GM18951 (cell line): ENCODE data around the gene PRKCE.

Experiments
- POLR2A ChIP-seq: IDR thresholded peaks from 4 replicates; pipeline ENCODE4 v1.6.1; 2011; ENCODE audit warnings: mild to moderate bottlenecking; ENCODE audit not compliant: insufficient read length, insufficient read depth; ENCODE audit errors: extremely low read depth
- in situ Hi-C: fragments of 300-500 bp; cut with MboI; formaldehyde crosslinking; loops from one replicate; pipeline ENCODE4 v1.12.0; 2022; ENCODE audit warnings: low sequenced_read_pairs, mixed read lengths, inconsistent platforms; ENCODE audit not compliant: unreplicated experiment

PRKCE gene

DNA sequence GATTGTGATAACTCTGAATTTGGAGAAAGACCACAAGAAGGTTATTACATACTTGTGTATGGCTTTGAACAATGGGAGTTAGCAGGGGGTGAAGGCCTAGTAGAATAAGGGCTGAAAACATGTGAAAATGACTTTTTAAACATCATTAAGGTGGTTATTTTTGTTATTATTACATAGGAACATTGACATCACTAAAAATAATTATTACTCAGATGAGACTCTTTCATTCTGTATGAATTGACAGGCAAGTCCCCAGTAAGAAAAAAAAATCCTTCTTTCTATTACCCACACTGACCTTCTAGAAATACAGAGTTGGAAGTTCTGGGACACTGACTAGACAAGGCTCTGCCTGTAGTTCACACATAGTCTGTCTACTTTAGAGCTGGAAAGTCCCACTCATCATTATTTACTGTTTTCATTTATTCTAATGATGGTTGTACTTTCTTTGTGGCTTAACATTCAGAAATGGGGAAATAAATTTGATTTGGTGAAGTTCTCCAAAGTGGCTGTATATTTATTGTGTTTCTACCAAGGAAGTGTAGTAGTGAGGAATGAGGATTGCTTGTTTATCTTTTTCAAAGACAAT lies 426.1 kb downstream of the PRKCE start:
- in situ Hi-C loops, result no loop called here
- TF ChIP-seq POLR2A, result no peak

DNA sequence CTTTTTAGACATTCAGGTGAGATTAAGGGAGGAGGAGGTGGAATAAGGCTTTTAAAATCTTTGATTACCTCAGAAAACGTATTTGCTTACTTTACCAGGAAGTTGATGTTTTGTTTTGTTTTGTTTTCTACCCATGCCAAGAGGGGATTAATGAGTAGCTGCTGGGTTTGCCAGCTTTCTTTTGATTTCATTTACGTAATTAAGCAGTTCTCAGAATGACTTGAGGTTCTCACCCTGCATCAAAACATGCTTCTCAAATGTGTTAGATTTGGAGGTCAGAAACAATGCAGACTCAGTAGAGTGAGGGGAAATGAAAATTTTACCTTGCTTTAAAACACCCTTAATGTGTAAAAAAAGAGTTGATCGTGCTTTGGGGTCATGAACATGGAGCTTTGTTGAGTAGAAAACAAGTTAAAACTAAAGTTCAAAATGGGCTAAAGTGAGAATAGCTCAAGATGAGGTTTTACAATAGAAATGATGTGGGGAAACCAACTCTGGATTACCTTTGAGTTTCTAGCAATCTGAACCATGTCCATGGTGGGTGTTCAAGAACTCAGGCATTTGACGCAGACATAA lies 428.6 kb downstream of the PRKCE start:
- in situ Hi-C loops, result no loop called here
- no peak for TF ChIP-seq POLR2A

DNA sequence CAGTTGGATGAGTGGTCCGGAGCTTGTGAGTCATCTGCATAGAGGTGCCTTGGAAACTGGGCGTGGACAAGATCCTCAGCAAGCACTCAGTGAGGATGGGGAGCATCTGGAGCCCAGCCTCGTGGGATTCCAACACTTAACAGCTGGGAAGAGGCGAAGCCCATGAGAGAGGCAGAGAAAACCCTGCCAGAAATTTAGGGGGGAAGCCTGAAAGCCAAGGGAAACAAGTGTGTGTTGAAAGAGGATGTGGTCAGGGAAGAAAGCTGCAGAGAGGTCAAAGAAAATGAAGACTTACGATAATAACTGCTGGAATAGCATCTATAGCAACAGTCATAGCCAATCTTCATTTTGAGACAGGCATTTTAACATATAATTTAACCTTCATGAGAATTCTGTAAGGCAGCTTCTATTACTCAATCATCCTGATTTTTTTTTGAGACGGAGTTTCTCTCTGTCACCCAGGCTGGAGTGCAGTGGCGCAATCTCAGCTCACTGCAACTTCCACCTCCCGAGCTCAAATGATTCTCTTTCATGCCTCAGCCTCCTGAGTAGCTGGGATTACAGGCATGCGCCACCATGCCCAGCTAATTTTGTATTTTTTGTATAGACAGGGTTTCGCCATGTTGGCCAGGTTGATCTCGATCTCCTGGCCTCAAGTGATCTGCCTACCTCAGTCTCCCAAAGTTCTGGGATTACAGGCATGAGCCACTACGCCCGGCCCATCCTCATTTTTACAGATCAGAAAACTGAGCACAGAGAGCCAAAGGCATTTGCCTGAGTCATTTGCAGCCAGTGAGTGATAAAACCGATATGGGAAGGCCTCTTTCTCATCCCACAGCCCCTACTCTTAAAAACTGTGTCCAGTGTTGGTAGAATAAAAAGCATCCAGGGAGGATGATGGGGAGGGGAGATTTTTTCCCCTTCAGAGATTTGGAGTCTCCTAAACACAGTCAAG lies 431.3 kb downstream of the PRKCE start:
- in situ Hi-C loops, result no loop called here
- TF ChIP-seq POLR2A, result no peak

DNA sequence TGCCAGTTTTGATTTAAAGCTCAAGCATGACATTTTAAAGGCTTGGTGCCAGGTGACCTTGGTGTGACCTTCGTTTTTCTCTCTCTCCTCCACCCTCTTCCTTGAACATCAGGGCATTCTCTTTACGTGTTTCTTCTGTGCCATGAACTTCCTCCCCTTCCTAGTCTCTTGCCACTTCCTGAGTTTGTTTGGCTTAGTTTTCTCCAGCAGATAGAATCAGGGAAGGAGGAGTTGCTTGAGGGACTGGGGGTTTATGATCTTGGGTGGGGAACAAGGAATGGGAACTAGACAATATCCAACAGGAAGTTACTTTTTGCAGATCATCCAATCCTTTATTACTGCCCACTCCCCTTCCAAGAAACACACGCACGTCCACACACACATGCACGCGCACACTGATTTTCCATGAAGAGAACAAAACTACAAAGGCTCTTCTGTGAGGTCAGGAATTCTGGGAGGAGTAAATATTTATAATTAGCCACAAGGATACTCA lies 435.1 kb downstream of the PRKCE start:
- TF ChIP-seq POLR2A, result no peak
- in situ Hi-C loops, result no loop called here

DNA sequence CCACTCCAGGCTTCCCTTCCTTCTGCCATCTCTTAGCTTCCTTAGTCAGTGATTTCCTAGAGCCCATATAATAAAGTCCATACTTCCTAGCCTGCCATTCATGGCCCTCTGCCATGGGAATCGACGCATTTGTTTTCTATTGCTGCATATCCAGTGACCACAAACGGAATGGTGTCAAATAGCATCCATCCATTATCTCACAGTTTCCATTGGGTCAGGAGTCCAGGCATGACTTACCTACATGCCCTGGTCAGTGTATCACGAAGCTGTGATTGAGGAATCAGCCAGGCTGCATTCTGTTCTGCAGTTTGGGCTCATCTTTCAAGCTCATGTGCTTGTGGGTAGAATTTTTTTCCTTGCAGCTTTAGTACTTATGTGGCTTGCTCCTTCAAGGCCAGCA lies 436.0 kb downstream of the PRKCE start:
- TF ChIP-seq POLR2A, result no peak
- in situ Hi-C loops, result no loop called here

DNA sequence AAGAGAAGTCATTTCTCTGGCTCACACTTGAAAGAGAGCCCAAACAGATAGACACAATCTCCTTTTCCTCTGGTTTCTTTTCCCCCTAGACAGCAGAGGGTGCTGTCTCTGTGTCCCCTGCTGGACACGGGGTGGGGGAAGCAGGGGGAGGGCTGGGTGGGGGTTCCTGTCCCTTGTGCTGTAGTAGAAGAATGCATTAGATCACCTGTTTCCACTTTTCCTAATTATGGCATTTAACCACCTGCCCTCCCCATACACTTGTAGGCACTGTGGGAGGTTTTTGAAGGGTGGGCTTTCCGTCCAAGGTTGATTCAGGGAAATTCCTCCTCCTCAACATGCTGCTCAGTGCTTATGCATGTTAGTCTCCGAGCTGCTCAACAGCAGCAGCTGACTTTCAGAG lies 439.5 kb downstream of the PRKCE start:
- TF ChIP-seq POLR2A, result no peak
- in situ Hi-C loops, result no loop called here

DNA sequence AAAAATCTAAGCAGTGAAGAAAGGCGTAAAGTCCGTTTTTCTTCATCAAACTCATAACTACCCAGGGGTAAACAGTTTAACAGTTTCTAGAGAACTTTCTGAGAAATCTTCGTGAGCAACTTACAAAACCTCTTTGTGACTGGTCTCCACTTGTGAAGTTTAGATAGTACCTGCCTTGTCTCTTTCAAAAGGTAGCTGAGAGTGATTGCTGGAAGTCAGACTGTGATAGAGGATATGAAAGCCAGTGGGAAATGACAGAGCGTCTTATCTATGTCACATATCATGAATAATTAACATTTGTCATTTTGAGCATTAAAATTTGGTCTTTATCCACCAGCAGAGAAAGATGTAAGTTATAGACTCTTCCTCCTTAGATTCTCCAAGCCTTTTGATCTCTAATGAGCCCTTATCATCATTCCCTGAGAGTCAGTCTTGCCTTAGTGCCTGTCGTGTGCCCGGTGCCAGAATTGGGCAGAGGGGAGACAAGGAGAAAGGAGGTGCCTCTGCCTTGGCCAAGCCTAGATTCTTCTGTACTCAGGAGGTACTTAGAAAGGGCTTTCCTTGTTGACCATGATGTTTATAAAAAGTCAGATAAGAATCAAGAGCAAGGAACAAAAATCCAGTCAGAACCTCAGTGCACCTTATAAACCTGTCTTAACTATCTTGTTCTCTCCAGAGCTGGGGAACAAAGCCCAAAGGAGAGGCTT lies 440.6 kb downstream of the PRKCE start:
- in situ Hi-C loops, result no loop called here
- no peak for TF ChIP-seq POLR2A

DNA sequence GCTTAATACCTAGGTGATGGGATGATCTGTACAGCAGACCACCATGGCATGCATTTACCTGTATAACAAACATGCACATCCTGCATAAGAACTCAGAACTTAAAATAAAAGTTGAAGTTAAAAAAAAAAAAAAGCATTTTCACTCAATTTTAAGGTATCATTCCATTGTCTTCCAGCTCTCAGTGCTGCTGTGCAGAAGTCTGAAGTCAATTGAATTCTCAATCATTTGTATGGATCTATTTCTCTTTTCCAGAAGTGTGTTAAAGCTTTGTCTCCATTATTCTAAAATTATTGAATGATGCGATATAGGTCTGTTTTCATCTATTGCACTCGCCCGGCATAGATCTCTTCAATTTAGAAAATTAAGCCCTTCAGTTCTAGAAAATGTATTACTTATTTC lies 443.2 kb downstream of the PRKCE start:
- in situ Hi-C loops, result no loop called here
- TF ChIP-seq POLR2A, result no peak

DNA sequence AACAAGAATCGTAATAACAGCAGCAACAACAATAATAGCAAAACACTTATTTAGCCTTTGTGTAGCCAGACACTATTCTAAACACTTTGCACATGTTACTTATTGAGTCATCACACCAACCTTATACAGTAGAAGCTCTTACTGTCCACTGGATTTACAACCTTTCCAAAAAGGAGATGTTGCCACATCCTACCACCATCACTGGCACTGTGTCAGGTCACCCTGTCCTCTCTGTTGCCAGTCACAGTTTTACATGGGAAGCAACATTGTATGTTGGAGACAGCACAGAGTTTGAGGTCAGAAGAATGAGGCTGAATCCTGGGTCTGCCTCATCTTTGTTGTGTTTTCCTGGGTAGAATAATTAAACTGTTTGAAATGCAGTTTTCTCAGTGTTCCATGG lies 444.4 kb downstream of the PRKCE start:
- in situ Hi-C loops, result no loop called here
- no peak for TF ChIP-seq POLR2A

DNA sequence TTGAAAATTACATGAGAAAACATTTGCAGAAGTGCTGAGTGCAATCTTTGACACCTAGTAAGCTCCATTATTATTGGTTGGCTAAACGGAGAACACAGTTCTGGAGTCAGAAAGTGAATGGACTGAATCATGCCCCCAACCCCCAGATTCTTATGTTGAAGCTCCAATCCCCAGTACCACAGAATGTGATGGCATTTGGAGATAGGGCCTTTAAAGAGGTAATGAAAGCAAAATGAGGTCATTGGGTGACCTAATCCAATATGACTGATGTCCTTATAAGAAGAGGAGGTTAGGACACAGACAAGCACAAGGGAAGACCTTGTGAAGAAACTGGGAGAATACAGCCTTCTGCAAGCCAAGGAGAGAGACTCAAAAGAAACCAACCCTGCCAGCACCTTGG lies 444.8 kb downstream of the PRKCE start:
- no peak for TF ChIP-seq POLR2A
- in situ Hi-C loops, result no loop called here

DNA sequence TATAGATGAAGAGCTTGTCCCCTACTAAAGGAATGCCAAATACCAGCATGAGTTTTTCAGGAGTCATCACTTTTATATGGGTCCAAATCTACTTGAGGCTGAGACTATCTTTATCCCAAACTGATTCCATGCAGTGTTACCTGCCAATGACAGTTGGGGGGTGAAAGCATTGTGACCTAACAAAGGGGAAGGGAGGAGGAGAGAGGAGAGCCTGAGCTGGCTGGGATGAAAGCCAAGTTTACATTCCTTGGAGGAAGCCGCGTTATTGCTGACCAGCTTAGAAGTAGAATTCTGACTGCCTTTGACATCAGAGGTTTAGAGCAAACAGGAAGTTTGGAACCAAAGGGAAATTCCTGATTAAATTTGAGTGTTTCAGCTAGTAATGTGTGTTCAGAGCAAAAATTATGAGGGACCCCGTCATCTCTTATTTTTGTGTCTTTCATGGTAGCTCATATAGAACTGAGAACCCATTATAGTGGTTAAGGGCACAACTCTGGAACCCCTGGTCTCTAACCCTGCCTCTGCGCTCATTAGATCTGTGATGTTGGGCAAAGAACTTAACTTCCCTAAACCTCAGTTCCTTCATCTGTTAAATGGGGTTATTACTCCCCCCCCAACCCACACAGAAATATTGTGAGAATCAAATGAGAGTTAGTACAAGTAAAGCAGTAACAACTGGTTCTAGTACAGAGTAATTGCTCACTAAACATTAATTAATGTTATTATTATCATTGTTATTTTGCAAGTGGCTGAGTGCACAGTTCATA lies 446.4 kb downstream of the PRKCE start:
- TF ChIP-seq POLR2A, result no peak
- in situ Hi-C loops, result no loop called here

DNA sequence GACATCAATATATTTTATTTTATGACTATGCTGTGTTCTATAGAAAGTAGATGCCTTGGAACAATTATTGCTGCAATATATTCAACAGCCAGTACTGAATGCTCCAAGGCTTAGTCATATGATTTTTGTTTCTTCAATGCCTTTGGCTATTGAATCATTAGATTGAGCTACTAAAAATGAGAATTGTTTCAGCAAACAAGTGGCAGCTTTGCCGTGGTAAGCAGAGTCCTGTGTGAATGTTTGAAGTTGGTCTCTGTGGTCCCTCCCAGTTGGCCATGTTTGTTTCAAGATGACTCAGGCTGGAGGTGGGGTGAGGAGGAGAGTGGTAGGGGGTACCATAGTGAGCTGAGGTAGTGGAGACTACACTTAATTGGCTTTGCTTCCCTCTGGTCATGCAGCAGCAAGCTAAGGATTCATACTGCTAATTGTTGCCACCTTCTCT lies 447.2 kb downstream of the PRKCE start:
- TF ChIP-seq POLR2A, result no peak
- in situ Hi-C loops, result no loop called here
